Activated naive CD8-positive, alpha-beta T cell treated with anti-CD3 and anti-CD28 coated beads, Interleukin-2, amount 10 ng/mL, durations not matched to agents 7 days and 5 days (primary cell): Measurements from ENCODE around the gene PPIA. TPM values are rescaled to one million over a fixed set of nuclear protein-coding genes. Genes with fewer than 3 reads are reported as not detected.
"Not testable (repeated sequence)": the region's sequence is repeated elsewhere in the genome, so short reads cannot be mapped to it uniquely, and the experiment has no call there.

ENCODE experiments used
- ATAC-seq: fragments of 150-1000 bp; cut with Tn5 transposase; one replicate; pipeline ENCODE4 v1.10.0; 2021; ENCODE audit warnings: low read depth, moderate library complexity
- POLR2A ChIA-PET: fragments of 350-600 bp; sonication (Branson Sonifier 250); formaldehyde crosslinking; loops from one replicate; lab custom pipeline; 2021; ENCODE audit warnings: antibody characterized with exemption; lab: Charles Lee
- DNase-seq: peaks from one replicate; pipeline ENCODE4 v3.0.0; 2021
- H3K27ac Mint-ChIP-seq: one replicate; pipeline ENCODE4 v1.8.0; 2022; ENCODE audit warnings: mild to moderate bottlenecking, mixed read lengths
- H3K27me3 Mint-ChIP-seq: one replicate; pipeline ENCODE4 v1.8.0; 2022; ENCODE audit warnings: mild to moderate bottlenecking, moderate library complexity, mixed read lengths
- H3K36me3 Mint-ChIP-seq: one replicate; pipeline ENCODE4 v1.8.0; 2021; ENCODE audit warnings: mild to moderate bottlenecking, mixed read lengths
- H3K4me1 Mint-ChIP-seq: one replicate; pipeline ENCODE4 v1.8.0; 2021; ENCODE audit warnings: mixed read lengths
- H3K4me3 Mint-ChIP-seq: one replicate; pipeline ENCODE4 v1.8.0; 2022; ENCODE audit warnings: mild to moderate bottlenecking, moderate library complexity, mixed read lengths
- H3K9me3 Mint-ChIP-seq: one replicate; pipeline ENCODE4 v1.8.0; 2021; ENCODE audit warnings: mixed read lengths
- total RNA-seq, 2 experiments: library from RNA; stranded (reverse); gene quantifications; one replicate each; pipeline ENCODE4 v1.2.3, GENCODE V29; 2021

Gene PPIA
- total RNA-seq, 2 experiments from 2014 or later: 1,658 to 1,692 TPM

DNA sequence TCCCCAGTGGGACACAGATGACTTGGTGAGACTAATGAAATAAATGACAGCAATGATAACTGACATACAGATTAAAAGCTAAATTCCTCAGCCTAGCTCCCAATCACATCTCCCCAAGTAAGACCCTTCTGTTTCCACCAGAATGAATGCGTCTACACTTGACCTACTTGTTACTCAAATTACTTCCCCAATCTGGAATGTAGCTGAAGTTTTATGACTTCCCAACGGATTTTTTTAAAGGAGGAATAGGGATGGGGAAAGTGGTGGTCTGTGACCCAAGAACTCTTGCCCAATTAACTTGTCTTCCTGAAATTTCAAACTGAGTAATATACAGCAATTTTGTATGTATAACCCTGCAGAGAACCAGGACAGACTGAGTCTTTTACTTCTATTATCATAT is 42.3 kb downstream of the PPIA start:
- ATAC-seq (no peak), DNase-seq (no peak)
- Mint-ChIP-seq H3K27me3 (no peaks in the 10 kb centered on the region), H3K36me3 (peaks cover 50% of the 10 kb centered on the region), H3K27ac (no peak overlapping the region), H3K9me3 (no peaks in the 10 kb centered on the region), H3K4me1 (peaks cover 15% of the 10 kb centered on the region), H3K4me3 (no peak overlapping the region)
- POLR2A ChIA-PET: interaction anchor here (0.7 kb wide), 1 partner anchor 35 kb away, joined by 3 read pairs; no protein-coding TSS in a partner anchor

DNA sequence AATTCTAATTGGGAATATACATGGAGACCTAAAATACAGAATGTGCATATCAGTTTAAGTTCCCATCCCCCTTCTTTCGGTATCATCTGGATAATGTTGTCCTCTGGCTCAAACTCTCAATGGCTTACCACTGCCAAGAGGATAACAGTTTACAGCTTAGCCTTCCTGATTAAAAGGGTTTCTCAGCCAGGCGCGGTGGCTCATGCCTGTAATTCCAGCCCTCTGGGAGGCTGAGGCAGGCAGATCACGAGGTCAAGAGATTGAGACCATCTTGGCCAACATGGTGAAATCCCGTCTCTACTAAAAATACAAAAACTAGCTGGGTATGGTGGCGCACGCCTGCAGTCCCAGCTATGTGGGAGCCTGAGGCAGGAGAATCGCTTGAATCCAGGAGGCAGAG is 46.2 kb downstream of the PPIA start:
- ATAC-seq, H3K27ac Mint-ChIP-seq, POLR2A ChIA-PET, H3K9me3 Mint-ChIP-seq, H3K27me3 Mint-ChIP-seq, H3K4me3 Mint-ChIP-seq, DNase-seq: not testable (repeated sequence)
- peaks cover 36% of the 10 kb centered on the region for H3K36me3 Mint-ChIP-seq
- peaks cover 38% of the 10 kb centered on the region for H3K4me1 Mint-ChIP-seq

GRCh38 chr7:44843440-44843839 is 47.0 kb downstream of the PPIA start:
- H3K27ac Mint-ChIP-seq, ATAC-seq, H3K27me3 Mint-ChIP-seq, H3K9me3 Mint-ChIP-seq, DNase-seq, H3K4me3 Mint-ChIP-seq: not testable (repeated sequence)
- Mint-ChIP-seq H3K36me3 (peaks cover 35% of the 10 kb centered on the region), H3K4me1 (peaks cover 37% of the 10 kb centered on the region)
- POLR2A ChIA-PET: interaction anchor here (0.9 kb wide), 1 partner anchor 25 kb away, joined by 3 read pairs; no protein-coding TSS in a partner anchor

DNA sequence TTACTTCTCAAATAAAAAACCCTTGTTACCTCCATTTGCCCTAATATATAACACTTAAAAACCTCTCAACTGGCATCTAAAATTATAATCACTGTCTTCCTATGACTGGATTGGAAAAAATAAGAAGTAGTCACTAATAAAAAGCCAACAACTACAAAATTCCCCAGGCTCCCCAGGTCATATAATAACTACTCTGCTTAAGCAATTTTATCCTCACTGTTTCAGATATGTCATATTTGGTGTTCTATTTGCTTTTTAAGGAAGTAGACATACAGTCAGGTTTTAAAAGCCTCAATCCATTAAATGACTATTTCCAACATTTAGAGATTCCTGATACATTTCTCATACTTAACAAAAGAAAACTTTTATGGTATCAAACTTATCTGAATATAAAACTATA is 49.0 kb downstream of the PPIA start:
- peak overlapping the region; percentile 68 for H3K27ac Mint-ChIP-seq
- peaks cover 30% of the 10 kb centered on the region for H3K36me3 Mint-ChIP-seq
- H3K4me1 Mint-ChIP-seq: peaks cover 46% of the 10 kb centered on the region
- POLR2A ChIA-PET: interaction anchor here (1.3 to 4.8 kb wide), 6 partner anchors 36 to 264 kb away, joined by 3 to 98 read pairs (median 17); partner anchors contain the start of genes PPIA, PURB and TMED4
- H3K9me3 Mint-ChIP-seq: no peaks in the 10 kb centered on the region
- ATAC-seq: no peak
- no peaks in the 10 kb centered on the region for H3K27me3 Mint-ChIP-seq
- H3K4me3 Mint-ChIP-seq: peak overlapping the region; percentile 87
- DNase-seq: no peak

- peaks cover 45% of the 10 kb centered on the region for H3K4me1 Mint-ChIP-seq
- POLR2A ChIA-PET: interaction anchor here (0.7 to 4.8 kb wide), 17 partner anchors 10 to 974 kb away, joined by 3 to 98 read pairs (median 9); partner anchors contain the start of genes DBNL, DDX56, OGDH and PPIA
- H3K9me3 Mint-ChIP-seq, H3K27me3 Mint-ChIP-seq, ATAC-seq: not testable (repeated sequence)
- peak overlapping the region; percentile 97 for H3K27ac Mint-ChIP-seq
- peak overlapping the region; percentile 87 for H3K4me3 Mint-ChIP-seq
- peaks cover 22% of the 10 kb centered on the region for H3K36me3 Mint-ChIP-seq
- peak; percentile 52 for DNase-seq
Observed at GRCh38 chr7:44846390-44846789, 49.9 kb downstream of the PPIA start.

DNA sequence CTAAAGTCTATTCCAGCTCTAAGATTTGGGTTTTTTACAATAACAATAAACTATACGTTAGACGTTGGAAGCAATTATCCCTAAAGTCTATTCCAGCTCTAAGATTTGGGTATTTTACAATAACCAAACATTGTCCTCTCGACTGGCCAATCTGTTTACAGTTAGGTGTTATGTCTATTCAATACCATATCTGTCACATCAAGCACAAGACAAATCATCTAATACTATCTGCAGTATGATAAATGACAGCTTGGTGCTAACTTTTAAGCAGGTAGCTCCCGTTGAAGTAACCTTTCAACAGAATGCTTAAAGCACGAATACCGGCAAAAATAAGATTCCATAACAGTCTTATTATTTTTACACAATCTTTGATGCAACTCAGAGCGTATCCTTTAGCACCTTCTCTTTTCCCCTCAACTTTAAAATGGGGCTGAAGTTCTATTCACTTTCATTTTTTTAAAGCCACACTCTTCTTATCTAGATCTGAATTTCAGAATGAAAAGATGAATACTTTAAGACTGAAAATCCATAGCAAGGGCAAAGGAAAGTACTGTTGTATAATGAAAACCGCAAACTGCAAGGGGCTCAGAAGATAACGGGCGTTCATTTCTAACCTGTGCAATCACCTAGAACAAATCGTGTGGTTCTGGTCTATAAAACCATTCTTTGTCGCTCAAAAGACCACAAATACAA is 50.5 kb downstream of the PPIA start:
- peaks cover 17% of the 10 kb centered on the region for H3K36me3 Mint-ChIP-seq
- no peaks in the 10 kb centered on the region for H3K9me3 Mint-ChIP-seq
- POLR2A ChIA-PET: interaction anchor here (0.6 to 4.8 kb wide), 32 partner anchors 11 to 803 kb away, joined by 3 to 98 read pairs (median 6); partner anchors contain the start of genes DBNL, DDX56, MYO1G and OGDH
- DNase-seq (no peak), ATAC-seq (no peak)
- H3K27ac Mint-ChIP-seq: peak overlapping the region; percentile 97
- H3K4me1 Mint-ChIP-seq: peaks cover 41% of the 10 kb centered on the region
- peak overlapping the region; percentile 87 for H3K4me3 Mint-ChIP-seq
- H3K27me3 Mint-ChIP-seq: no peaks in the 10 kb centered on the region

GRCh38 chr7:44847509-44847919 is 51.0 kb downstream of the PPIA start:
- Mint-ChIP-seq H3K4me1 (peaks cover 37% of the 10 kb centered on the region), H3K27me3 (no peaks in the 10 kb centered on the region), H3K4me3 (peak overlapping the region; percentile 87), H3K27ac (peak overlapping the region; percentile 97), H3K36me3 (peaks cover 13% of the 10 kb centered on the region), H3K9me3 (no peaks in the 10 kb centered on the region)
- POLR2A ChIA-PET: interaction anchor here (0.6 to 4.8 kb wide), 36 partner anchors 10 to 382 kb away, joined by 3 to 98 read pairs (median 6); partner anchors contain the start of genes DDX56, MYO1G, OGDH and PPIA
- DNase-seq (peak; percentile 95), ATAC-seq (peak; percentile 70)

DNA sequence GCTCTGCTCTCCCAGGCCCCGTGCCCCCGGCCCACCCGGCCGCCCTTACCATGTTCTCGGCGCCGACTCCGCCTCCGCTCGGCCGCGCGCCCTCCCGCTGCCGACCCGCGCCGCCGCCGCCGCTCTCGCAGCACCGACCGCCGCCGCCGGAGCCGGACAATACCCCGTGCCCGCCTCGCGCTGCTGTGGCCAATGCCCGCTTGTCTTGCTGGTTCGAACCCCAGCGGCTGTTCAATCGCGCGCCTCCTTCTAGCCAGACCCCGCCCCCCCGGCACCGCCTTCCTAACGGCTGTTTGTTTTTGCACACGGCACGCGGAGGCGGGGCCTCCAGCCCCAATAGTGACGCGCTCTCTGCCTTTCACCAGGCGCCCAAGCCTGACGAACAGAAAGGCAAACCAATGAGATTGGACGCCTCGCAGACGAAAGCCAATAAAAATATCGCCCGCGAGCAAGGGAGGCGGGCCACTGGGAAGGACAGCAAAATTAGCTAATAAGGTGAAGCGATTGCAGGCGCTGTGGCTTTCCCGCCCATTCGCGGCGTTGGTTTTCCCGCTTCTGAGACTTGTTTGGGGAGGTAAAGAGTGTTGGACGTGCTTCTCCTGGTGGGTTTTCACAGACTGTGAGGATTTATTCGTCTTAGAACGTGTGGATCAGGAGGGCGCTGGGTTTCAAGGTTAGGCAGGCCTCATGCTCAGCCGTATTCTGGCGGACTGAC is 51.6 kb downstream of the PPIA start, which contains the start of gene H2AZ2:
H2AZ2 (minus strand) TSS at position 168 of the 715 bp plus-strand sequence; CDS start at position 52, 116 bp downstream.
- DNase-seq (peak; percentile 99), ATAC-seq (peak; percentile 83)
- Mint-ChIP-seq H3K36me3 (peaks cover 11% of the 10 kb centered on the region), H3K27ac (peak within 1 kb of the TSS; percentile 97), H3K4me3 (peak within 1 kb of the TSS; percentile 87), H3K4me1 (peaks cover 35% of the 10 kb centered on the region), H3K9me3 (no peaks in the 10 kb centered on the region), H3K27me3 (no peaks in the 10 kb centered on the region)
- POLR2A ChIA-PET: interaction anchor here (0.7 to 4.8 kb wide), 39 partner anchors 10 to 382 kb away, joined by 3 to 98 read pairs (median 6); partner anchors contain the start of genes DDX56, MYO1G, OGDH and PPIA

- Mint-ChIP-seq H3K4me3 (peak overlapping the region; percentile 87), H3K36me3 (peaks cover 9% of the 10 kb centered on the region), H3K9me3 (no peaks in the 10 kb centered on the region), H3K27ac (peak overlapping the region; percentile 97), H3K4me1 (peaks cover 31% of the 10 kb centered on the region), H3K27me3 (no peaks in the 10 kb centered on the region)
- ATAC-seq (no peak), DNase-seq (no peak)
- POLR2A ChIA-PET: interaction anchor here (0.6 to 4.8 kb wide), 21 partner anchors 8 to 276 kb away, joined by 3 to 98 read pairs (median 6); partner anchors contain the start of genes DDX56, PPIA, PURB and TBRG4
Observed at GRCh38 chr7:44849259-44849884, 52.9 kb downstream of the PPIA start.

DNA sequence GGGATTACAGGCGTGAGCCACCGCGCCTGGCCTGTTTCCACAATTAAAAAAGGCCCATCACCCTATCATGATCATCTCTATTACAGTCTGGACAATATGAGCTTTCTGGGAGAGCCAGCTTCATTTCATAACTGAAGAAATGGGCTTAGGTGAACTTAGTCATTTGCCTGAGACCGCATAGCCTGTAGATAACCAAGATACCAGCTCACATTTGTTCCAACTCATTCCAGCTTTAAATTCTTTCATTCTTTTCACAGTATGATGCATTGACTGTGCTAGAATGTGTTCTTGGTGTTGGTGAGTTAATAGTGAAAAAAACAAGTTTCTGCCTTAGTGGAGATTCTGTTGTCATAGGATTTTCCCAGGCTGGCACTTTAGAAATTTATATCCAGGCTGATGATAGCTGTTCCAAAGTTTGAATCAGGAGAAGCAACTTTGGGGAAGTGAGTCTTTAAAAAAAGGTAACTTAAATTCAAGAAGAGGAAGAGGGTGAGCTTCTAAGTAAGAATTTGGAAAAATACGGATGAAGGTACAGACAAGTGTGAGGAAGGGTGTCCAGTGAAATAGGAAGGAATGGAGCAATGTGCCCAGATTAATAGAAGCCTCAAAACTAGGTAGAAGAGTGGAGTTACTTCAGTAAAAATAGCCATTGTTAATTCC is 53.5 kb downstream of the PPIA start:
- POLR2A ChIA-PET: interaction anchor here (0.6 to 4.8 kb wide), 10 partner anchors 8 to 277 kb away, joined by 3 to 98 read pairs (median 23); partner anchors contain the start of genes DDX56, PURB and TMED4

GRCh38 chr7:44852590-44852989 is 56.1 kb downstream of the PPIA start:
- POLR2A ChIA-PET: interaction anchor here (0.7 to 1.9 kb wide), 4 partner anchors 28 to 54 kb away, joined by 3 to 5 read pairs (median 3); partner anchors contain the start of gene PURB
- no peaks in the 10 kb centered on the region for H3K9me3 Mint-ChIP-seq
- H3K27ac Mint-ChIP-seq: no peak overlapping the region
- H3K4me3 Mint-ChIP-seq: no peak overlapping the region
- no peak for DNase-seq
- no peaks in the 10 kb centered on the region for H3K27me3 Mint-ChIP-seq
- peaks cover 3% of the 10 kb centered on the region for H3K36me3 Mint-ChIP-seq
- peaks cover 19% of the 10 kb centered on the region for H3K4me1 Mint-ChIP-seq
- no peak for ATAC-seq

More for the DNA sequence above, 53.5 kb downstream of the PPIA start:
- Mint-ChIP-seq H3K27me3 (no peaks in the 10 kb centered on the region), H3K27ac (peak overlapping the region; percentile 97), H3K36me3 (peaks cover 7% of the 10 kb centered on the region), H3K4me1 (peaks cover 26% of the 10 kb centered on the region), H3K4me3 (peak overlapping the region; percentile 87), H3K9me3 (no peaks in the 10 kb centered on the region)
- DNase-seq (no peak), ATAC-seq (no peak)
